ENCODE results near the gene SAMD11.

GRCh38 chr1:923991-924655 is 400 bp downstream of the SAMD11 start:
- no peak for TF ChIP-seq GABPB1 (CRISPR knock-in tag; IDR thresholded peaks at IDR 0.05)
- TF ChIP-seq, protein P1, sequence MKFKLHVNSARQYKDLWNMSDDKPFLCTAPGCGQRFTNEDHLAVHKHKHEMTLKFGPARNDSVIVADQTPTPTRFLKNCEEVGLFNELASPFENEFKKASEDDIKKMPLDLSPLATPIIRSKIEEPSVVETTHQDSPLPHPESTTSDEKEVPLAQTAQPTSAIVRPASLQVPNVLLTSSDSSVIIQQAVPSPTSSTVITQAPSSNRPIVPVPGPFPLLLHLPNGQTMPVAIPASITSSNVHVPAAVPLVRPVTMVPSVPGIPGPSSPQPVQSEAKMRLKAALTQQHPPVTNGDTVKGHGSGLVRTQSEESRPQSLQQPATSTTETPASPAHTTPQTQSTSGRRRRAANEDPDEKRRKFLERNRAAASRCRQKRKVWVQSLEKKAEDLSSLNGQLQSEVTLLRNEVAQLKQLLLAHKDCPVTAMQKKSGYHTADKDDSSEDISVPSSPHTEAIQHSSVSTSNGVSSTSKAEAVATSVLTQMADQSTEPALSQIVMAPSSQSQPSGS (CRISPR knock-in tag; IDR thresholded peaks at IDR 0.05; ENCODE audit: borderline replicate concordance, low read depth) = no peak
